ENCODE data around the gene FILIP1L.

The FILIP1L gene

DNA sequence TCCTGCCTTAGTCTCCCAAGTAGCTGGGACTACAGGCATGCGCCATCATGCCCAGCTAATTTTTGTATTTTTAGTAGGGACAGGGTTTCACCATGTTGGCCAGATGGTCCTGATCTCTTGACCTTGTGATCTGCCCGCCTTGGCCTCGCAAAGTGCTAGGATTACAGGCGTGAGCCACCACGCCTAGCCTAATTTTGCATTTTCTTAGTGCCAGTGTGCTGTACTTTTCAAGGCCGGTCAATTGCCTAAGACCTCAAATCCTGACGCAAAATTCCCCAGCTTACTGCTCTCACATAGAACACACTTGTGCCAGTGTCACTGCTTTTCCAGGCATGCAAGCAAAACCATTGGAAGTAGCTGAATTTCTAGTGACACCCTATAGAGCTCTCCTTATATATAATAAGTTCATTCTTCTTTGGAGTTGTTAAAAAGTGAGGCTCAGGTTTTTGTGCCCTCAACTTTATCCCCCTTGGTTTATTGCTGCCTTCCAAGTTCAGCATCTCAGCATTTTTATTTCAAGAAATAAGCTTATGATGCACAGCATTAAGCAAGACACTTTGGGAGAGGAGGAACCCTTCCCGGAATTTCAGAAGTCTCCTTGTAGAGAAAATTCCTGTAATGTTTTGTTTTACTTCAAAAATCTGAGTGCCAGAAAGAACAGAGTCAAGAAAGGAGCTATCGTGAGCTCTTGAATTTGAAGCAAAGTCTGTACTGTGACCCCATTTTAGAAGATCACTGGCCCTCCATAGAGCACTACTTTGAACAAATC lies 93.2 kb downstream of the FILIP1L start:
- Mint-ChIP-seq H3K4me1 (no peaks in the 10 kb centered on the region), H3K9me3 (no peaks in the 10 kb centered on the region), H3K27me3 (no peaks in the 10 kb centered on the region), H3K27ac (no peak overlapping the region), H3K36me3 (ENCODE audit: low read depth) (peaks cover 11% of the 10 kb centered on the region), H3K4me3 (no peak overlapping the region)
- ATAC-seq: no peak
- no peak for DNase-seq

DNA sequence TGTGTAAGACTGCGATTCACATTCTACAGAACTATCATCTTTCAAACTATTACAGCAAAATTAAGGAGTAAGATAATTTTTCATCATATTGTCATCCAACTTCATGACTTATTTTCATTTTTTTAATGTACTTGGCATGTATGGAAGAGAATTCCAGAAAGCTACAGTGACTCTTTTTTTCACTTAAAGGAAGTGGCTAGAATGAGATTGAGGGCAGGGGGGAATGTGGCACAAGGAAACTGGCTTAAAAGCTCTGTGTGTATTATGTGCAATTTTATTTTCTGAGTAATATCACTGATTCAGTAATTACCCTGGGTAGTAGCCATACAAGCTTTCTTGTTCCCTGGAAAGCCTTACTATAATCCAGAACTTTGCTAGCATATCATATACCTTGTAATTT lies 94.6 kb downstream of the FILIP1L start:
- Mint-ChIP-seq H3K9me3 (no peaks in the 10 kb centered on the region), H3K27ac (no peak overlapping the region), H3K4me3 (no peak overlapping the region), H3K4me1 (no peaks in the 10 kb centered on the region), H3K27me3 (no peaks in the 10 kb centered on the region), H3K36me3 (ENCODE audit: low read depth) (peaks cover 18% of the 10 kb centered on the region)
- DNase-seq: no peak
- no peak for ATAC-seq

DNA sequence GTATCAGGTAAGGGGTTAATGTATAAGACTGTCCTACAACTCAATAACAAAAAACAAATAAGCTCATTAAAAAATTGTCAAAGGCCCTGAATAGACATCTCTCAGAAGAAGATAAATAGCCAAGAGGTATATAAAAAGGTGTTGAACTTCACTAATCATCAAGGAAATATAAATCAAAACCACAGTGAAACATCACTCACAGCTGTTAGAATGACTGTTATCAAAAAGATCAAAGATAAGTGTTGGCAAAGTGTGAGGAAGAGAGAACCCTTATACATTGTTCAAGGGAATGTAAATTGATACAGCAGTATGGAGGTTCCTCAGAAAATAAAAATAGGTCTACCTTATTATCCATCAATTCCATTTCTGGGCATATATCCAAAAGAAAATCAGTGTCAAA lies 95.5 kb downstream of the FILIP1L start:
- Mint-ChIP-seq H3K36me3 (ENCODE audit: low read depth) (peaks cover 20% of the 10 kb centered on the region), H3K4me1 (no peaks in the 10 kb centered on the region), H3K4me3 (no peak overlapping the region), H3K9me3 (no peaks in the 10 kb centered on the region), H3K27ac (no peak overlapping the region), H3K27me3 (no peaks in the 10 kb centered on the region)
- no peak for DNase-seq
- ATAC-seq: no peak

DNA sequence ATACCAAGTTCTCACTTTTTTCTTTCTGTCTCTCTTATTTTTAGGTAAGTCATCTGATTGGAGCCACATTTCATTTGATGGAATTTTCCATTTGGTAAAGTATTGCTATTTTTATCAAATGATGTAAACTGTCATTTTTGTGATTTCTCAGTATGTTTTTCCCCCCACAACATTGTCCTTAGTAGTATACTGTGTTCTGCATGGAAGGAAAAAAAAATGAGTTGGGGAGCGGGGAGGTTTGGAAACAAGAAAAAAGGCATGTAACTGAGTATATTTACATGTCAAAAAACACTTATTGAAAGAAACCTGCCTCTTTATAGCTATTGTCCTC lies 104.2 kb downstream of the FILIP1L start:
- Mint-ChIP-seq H3K27ac (no peak overlapping the region), H3K4me3 (no peak overlapping the region), H3K4me1 (peaks cover 15% of the 10 kb centered on the region), H3K9me3 (no peaks in the 10 kb centered on the region), H3K27me3 (no peaks in the 10 kb centered on the region), H3K36me3 (ENCODE audit: low read depth) (peaks cover 17% of the 10 kb centered on the region)
- DNase-seq (no peak), ATAC-seq (no peak)

DNA sequence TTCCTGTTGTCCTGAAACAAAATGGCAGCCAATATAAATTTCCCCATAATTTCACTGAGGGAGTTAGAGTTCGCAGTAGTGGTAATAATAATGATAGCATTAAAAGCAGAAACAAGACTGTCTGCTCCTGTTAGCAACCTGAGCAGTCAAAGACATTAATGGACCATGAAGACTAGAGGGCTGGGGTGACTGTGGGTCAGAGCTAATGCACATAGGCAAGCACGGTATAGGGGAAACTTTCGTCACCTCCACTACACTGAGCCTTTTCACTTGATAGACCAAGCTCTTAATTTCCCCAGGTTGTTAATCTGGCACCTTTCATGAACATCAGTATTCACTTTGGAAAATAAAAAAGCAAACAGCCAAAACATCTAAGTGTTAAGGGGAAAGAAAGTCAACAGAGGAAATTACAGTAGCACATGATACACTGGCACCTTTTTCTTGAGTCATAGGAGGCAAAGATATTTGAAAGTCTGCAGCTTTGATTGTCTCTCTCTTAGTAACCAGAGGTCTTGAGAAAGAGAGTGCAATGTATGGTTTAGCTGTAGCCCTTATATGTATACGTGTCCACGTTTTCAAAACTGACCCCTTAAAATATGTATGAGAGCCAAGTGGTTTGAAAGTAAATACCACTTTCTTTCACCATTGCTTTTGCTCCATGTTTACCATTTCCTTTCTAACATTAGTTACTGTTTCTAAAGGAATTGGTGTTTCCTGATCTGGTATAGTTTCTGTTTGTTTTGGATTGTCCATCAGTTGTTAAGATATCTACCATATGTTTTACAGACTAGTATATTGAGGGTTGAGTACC lies 104.8 kb downstream of the FILIP1L start:
- peaks cover 14% of the 10 kb centered on the region for H3K36me3 Mint-ChIP-seq (ENCODE audit: low read depth)
- no peaks in the 10 kb centered on the region for H3K9me3 Mint-ChIP-seq
- no peak overlapping the region for H3K4me3 Mint-ChIP-seq
- no peaks in the 10 kb centered on the region for H3K27me3 Mint-ChIP-seq
- H3K4me1 Mint-ChIP-seq: peaks cover 15% of the 10 kb centered on the region
- ATAC-seq: no peak
- H3K27ac Mint-ChIP-seq: no peak overlapping the region
- no peak for DNase-seq

DNA sequence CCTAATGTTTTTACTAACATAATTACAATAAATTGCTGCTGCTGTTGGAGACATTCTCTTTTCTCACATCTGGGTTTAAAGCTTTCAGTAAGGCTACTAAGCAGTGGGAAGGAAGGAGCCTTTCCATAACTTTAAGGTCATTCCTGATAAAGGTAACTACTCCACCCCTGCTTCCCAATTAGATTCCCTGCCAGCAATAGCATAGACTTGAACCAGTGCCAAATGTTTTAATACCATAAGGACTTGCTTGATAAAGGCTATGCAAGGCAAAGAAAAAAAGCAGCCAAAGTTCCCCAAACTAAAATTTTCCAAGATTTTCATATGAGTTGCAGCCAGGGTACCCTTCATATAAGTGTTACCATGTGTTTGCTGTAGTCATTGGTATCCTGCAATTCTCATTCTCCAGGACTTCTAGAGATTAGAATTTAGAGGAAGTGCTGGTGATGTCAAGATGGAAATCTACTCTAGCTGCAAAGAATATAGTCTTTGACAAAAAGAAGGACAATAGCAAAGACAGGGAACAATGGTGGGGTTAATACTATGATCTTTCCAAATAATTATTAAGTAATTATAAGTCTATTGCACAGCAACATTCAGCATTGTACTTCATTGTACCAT lies 106.1 kb downstream of the FILIP1L start:
- Mint-ChIP-seq H3K27ac (no peak overlapping the region), H3K4me3 (no peak overlapping the region), H3K9me3 (no peaks in the 10 kb centered on the region), H3K36me3 (ENCODE audit: low read depth) (peaks cover 15% of the 10 kb centered on the region), H3K27me3 (no peaks in the 10 kb centered on the region), H3K4me1 (peaks cover 20% of the 10 kb centered on the region)
- no peak for ATAC-seq
- DNase-seq: no peak

DNA sequence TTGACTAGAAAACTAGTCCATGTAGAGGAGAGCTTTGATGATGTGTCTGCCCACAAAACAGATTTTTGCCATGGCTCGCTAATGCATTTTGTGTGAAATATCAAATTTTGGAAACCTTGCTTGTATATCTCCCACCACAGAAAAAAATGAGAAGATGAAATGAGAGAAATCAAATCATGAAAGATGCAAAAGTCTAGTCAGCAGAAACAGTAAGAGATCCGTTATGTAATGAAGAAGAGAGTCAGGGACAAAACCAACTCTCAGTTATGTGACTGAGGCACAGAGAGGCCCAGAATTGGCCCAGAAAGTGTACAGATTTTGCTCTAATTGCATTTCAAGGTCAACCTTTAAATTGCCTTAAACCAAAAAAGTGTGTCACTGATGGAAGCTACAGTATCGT lies 107.0 kb downstream of the FILIP1L start:
- H3K4me1 Mint-ChIP-seq: peaks cover 26% of the 10 kb centered on the region
- H3K4me3 Mint-ChIP-seq: no peak overlapping the region
- ATAC-seq (no peak), DNase-seq (no peak)
- H3K27me3 Mint-ChIP-seq: no peaks in the 10 kb centered on the region
- no peak overlapping the region for H3K27ac Mint-ChIP-seq
- H3K9me3 Mint-ChIP-seq: no peaks in the 10 kb centered on the region
- H3K36me3 Mint-ChIP-seq (ENCODE audit: low read depth): peaks cover 15% of the 10 kb centered on the region

DNA sequence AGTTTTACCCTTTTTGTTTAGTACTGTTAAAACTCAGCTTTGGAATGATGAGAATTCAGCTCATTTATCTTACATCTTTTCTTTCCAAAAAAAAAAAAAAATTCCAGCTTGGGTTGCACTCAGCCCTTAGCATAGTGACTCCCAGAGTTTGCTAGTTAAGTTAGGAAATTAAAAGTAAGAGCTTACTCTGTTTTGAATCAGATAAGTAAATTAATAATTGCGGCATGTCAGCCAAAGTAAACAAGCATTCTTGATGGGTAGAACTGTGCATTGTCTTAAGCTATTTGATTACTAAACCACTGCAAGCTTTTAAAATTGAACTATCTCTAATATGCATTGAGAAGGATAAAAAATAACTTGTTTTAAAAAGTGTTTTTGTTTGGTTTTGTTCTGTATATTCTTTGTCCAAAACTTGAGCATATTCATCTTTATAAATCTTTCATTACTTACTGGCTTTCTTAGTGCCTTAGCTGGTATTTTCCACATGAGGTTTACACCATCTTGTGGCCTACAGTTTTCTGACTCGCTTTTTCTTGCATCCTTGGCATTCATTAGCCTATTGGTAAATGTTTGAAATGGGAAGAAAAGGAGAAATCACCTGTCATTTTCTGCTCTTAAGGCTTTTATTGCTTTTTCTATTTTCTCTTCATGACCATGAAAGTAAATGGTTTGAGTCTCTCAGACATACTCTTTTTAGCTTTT lies 107.6 kb downstream of the FILIP1L start:
- Mint-ChIP-seq H3K27ac (no peak overlapping the region), H3K27me3 (no peaks in the 10 kb centered on the region), H3K4me1 (peaks cover 26% of the 10 kb centered on the region), H3K9me3 (no peaks in the 10 kb centered on the region), H3K4me3 (no peak overlapping the region), H3K36me3 (ENCODE audit: low read depth) (peaks cover 15% of the 10 kb centered on the region)
- DNase-seq (no peak), ATAC-seq (no peak)

DNA sequence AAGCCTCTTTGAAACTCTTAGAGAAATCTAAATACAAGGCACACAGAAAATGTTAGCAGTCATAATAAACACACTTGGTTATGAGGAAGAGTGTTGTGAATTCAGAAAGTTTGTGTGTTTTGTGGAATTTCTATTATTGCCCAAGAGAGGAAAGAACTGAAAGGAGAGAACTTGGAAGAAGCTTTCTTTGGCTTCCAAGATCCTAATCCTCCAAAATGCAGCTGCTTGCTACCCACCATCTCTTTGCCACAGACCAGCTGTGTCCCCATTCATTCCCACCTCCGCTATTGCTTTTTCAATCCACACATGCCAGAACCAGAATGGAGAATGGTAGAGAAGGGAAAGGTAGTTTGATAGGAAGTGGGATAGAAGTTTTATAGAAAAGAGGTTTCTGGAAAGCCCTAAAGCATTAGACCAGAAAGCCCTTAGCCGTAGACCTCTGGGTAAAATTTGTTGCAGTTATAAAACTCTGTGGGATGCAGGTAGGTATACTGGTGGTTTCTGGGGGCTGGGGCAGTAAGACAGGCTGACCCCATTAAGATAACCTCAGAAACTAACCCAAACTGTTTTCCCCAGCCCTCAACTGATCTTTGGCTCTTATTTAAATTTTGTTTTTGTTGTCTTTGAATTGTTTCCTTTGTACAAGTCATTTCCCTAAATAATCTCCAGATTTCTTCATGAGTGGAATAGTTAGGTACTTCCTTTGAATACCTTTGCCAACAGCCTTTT lies 108.5 kb downstream of the FILIP1L start:
- Mint-ChIP-seq H3K4me1 (peaks cover 26% of the 10 kb centered on the region), H3K27ac (no peak overlapping the region), H3K4me3 (no peak overlapping the region), H3K27me3 (no peaks in the 10 kb centered on the region), H3K9me3 (no peaks in the 10 kb centered on the region), H3K36me3 (ENCODE audit: low read depth) (peaks cover 8% of the 10 kb centered on the region)
- DNase-seq: no peak
- ATAC-seq: no peak

DNA sequence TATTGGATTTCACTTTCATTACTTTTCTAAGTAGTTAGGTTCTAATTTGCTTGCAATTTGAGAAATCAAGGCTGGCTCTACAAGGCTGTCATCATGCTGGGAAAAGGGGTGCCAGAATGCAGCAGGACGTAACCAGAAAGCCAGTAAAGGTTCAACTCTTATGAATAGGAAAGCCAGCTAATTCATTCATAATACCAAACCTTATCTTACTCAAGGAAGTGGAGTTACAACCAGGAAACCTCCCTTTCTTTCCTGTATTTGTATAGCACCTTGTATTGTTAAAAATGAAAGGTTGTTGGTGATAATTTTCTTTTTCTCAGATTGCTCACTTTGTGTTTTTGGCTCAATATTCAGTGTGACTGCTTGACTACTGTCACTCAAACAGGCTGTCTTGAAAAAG lies 109.4 kb downstream of the FILIP1L start:
- no peaks in the 10 kb centered on the region for H3K9me3 Mint-ChIP-seq

DNA sequence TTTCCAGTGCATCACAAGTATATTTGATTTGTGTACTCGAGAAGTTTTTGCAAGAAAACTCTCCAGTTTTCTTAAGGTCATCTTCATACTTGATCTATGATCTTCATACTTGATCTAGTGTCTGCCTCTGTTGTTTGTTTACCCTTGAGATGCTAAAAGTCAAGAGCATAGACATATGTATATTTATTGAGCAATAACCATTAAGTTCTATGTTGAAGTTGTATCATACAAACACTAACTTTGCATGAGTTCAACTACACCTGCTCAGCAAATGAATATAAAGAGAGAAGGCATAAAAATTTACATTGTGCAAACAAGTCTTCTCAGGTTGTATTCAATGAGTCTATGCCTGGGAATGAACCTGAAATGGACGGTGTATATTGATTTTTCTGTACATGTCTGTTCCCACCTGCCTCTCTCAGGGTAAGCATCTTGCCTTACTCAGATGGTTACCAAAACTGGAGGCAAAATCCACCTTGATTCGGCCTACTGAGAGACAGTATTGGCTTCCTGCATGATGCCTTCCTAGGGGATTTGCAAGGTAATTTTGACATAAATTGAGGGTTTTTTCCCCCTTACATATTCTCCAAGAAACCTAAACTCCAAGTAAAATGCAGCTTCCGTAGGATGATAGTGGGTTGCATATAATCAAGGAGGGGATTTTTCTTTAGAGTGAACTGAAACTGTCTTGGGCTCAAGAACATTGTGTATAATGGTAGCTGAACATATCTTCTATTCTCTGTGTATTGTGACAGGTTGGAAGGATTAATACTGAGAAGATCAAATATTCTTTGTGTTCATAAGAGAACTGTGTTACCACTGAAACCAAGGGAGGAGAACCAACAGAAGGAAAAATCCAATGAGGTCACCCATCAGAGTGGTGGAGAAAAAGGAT lies 110.4 kb downstream of the FILIP1L start:
- DNase-seq (no peak), ATAC-seq (no peak)
- Mint-ChIP-seq H3K27ac (peak overlapping the region; percentile 41), H3K27me3 (no peaks in the 10 kb centered on the region), H3K36me3 (ENCODE audit: low read depth) (peaks cover 9% of the 10 kb centered on the region), H3K4me3 (no peak overlapping the region), H3K9me3 (peaks cover 5% of the 10 kb centered on the region), H3K4me1 (peaks cover 17% of the 10 kb centered on the region)

More for the DNA sequence above, 109.4 kb downstream of the FILIP1L start:
- H3K36me3 Mint-ChIP-seq (ENCODE audit: low read depth): peaks cover 7% of the 10 kb centered on the region
- no peak for DNase-seq
- H3K27ac Mint-ChIP-seq: no peak overlapping the region
- H3K4me1 Mint-ChIP-seq: peaks cover 24% of the 10 kb centered on the region
- no peak for ATAC-seq
- H3K27me3 Mint-ChIP-seq: no peaks in the 10 kb centered on the region
- H3K4me3 Mint-ChIP-seq: no peak overlapping the region

DNA sequence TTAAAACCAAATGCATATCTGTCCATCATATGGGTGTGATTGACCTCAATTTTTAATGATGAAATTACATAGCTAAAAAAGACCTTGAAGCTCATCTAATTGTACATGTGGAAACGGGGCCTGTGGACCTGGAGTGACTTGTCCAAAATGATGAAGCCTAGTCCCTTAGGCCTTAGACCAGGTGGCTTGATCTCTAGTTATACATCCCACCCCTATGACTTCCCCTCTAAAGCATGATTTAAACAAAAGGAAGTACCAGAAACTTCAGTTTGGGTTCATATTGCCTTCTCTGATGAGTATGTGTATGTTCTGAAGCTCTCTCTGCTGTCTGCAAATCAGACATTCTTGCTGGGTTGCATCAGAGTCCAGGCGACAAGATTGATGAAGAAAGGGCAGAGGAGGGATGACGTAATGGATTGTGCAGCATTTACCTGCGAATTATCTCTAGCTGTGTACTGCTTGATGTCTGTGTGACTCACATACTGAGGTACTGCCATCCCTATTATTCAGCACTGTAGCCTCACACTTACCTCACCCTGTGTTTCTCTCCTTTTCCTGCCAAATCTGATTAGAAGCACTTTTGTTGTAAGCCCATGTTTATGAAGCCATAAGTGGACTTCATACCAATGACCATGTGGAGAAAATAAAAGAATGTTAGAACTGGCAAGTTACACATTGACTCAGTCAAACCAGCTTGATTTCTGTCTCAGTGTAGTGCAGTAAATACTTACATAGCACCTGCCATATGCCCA lies 111.5 kb downstream of the FILIP1L start:
- Mint-ChIP-seq H3K9me3 (peaks cover 7% of the 10 kb centered on the region), H3K27me3 (no peaks in the 10 kb centered on the region), H3K36me3 (ENCODE audit: low read depth) (peaks cover 11% of the 10 kb centered on the region), H3K4me3 (no peak overlapping the region), H3K27ac (no peak overlapping the region), H3K4me1 (peaks cover 17% of the 10 kb centered on the region)
- peak; percentile 72 for ATAC-seq
- DNase-seq: no peak
